GM12874 (cell line): ENCODE measurements around the gene SESTD1.

Experiments
- CTCF ChIP-seq: IDR thresholded peaks from 2 replicates; pipeline ENCODE4 v1.5.1; 2011; ENCODE audit warnings: low read depth, mild to moderate bottlenecking, control low read depth, low read length, moderate library complexity; ENCODE audit not compliant: insufficient read depth

The SESTD1 gene

DNA sequence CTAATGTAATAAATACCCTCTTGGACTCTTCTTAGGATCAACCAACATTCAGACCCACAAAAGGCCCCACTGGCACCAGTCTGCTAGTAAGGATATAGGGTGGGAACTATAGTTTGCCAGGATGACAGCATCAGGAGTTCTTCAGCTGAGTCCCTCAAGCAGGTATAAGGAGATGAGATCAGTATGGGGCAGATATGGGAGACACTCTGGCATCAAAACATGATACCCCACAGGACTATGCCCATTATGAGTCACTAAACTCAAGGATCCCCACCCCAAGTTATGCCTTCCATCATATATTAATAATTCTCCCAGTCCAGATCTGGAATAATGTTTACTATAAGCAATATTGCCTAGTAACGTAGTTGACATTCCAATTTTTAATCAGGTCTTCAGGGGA, 131.6 kb downstream of the SESTD1 start:
- no peak for TF ChIP-seq CTCF

DNA sequence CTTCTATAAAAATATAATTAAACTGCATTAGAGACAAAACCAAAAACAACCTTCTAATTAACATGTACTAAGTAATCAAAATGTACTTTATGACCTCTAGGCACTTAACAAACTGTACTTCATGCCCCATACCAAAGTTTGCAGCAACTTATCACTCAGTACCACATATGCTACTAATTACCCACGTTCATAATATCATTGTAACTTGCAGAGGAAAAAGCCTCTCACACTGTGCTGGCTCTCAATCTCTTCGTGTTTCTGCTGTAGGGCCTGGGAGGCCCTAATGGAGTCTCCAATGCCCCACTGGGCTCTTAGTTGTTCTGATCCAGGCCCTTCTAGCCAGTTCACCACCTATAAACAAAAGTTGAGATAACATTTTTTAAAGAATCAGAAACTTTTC, 132.6 kb downstream of the SESTD1 start:
- no peak for TF ChIP-seq CTCF

GRCh38 chr2:179130560-179130959, 134.1 kb downstream of the SESTD1 start:
- no peak for TF ChIP-seq CTCF

- peak; percentile 46; the same call in 1 of the 2 replicates for TF ChIP-seq CTCF
Observed at GRCh38 chr2:179129574-179130238, 134.9 kb downstream of the SESTD1 start.

DNA sequence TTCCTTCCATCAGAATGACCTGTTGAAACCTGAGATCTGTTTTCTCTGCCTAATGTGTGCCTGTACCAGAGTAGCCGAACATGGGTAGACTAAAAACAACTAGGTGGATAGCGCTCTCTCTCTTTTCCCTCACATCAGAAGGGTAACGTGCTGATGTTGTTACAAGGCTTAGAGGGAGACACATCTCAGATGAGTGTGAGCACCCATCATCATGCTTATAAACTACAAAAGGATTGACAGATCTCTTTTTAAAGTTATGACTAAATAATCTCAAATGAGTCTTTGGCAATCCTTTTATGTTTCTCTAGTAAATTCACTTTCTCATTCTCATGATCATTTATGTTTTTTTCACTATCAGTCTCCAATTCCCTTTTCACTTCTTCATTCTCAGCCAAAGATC, 139.2 kb downstream of the SESTD1 start:
- no peak for TF ChIP-seq CTCF

- TF ChIP-seq CTCF = no peak
Observed at GRCh38 chr2:179124282-179124681, 140.3 kb downstream of the SESTD1 start.

DNA sequence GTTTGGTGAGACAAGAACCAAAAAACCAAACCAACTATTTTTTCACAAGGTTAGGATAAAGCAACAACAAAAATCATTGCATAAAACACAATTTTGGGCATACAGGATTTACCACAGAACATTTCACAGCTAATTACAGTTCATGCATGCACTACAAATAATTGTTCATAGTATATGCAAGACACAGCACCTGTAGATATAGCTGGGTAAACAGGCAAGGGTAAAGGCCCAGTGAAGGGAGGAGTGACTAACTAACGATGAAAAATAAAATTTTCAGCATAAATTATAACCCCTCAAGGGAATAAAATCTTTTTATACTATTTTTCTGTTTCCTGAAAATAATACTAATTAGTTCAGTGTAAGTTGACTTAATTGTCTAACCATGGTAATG, 141.4 kb downstream of the SESTD1 start:
- no peak for TF ChIP-seq CTCF
